ENCODE data around the gene SLC2A10.

- no peak for TF ChIP-seq CTCF (IDR thresholded peaks at IDR 0.05)
- no peak for TF ChIP-seq POLR2A (IDR thresholded peaks at IDR 0.05)
These were observed 37.4 kb upstream of the SLC2A10 start for GRCh38 chr20:46671866-46672542.
